Right lobe of liver (tissue), 6 donors: ENCODE results near the gene ACTN1. TPM values are rescaled to one million over a fixed set of nuclear protein-coding genes. Genes with fewer than 3 reads are reported as not detected.
A peak's percentile ranks its signal among the peaks of the same experiment; 100 is the strongest.

ENCODE experiments used
- ATAC-seq, 4 donors: fragments of 200-7000 bp; cut with Tn5 transposase; one replicate each; pipeline ENCODE4 v1.9.1; 2020; ENCODE audit warnings: mild to moderate bottlenecking in 4 of 4, moderate library complexity in 4 of 4
- DNase-seq, 3 donors: peaks; one replicate each; pipeline ENCODE4 v3.0.0-alpha.2; 2020
- H3K27ac ChIP-seq, 3 donors: fragments of 200-600 bp; one replicate each; pipeline ENCODE4 v1.8.0; 2022
- H3K27me3 ChIP-seq, 2 donors: fragments of 200-600 bp; one replicate each; pipeline ENCODE4 v1.8.0; 2022
- H3K36me3 ChIP-seq, 4 donors: fragments of 200-600 bp; sonication (generic) in 1 of 4; one replicate each; pipeline versions ENCODE4 v1.5.1 to v1.8.0; 2017 to 2022; ENCODE audit warnings: control low read depth in 1 of 4
- H3K4me1 ChIP-seq, 4 donors: fragments of 200-600 bp; sonication (generic) in 1 of 4; one replicate each; pipeline versions ENCODE4 v1.5.1 to v1.8.0; 2017 to 2022; ENCODE audit warnings: control low read depth in 1 of 4
- H3K4me3 ChIP-seq, 3 donors: fragments of 200-600 bp; one replicate each; pipeline ENCODE4 v1.8.0; 2022
- H3K9me3 ChIP-seq, 4 donors: fragments of 200-600 bp; sonication (generic) in 1 of 4; one replicate each; pipeline versions ENCODE4 v1.5.1 to v1.8.0; 2017 to 2022; ENCODE audit warnings: control low read depth in 1 of 4
- POLR2A ChIP-seq: fragments of 450-650 bp; IDR thresholded peaks from one replicate; pipeline ENCODE4 v1.6.1; 2017; ENCODE audit warnings: antibody characterized with exemption, mild to moderate bottlenecking
- WGBS: methylation state at CpG from one replicate; pipeline ENCODE4 v1.1.6; 2018; ENCODE audit warnings: low coverage, low lambda C conversion rate; ENCODE audit not compliant: insufficient coverage; ENCODE audit errors: missing lambda C conversion rate; 5-methylcytosine and 5-hydroxymethylcytosine counted together
- intact Hi-C, 2 donors: fragments of 100-400 bp; cut with DNase I; formaldehyde crosslinking; loops; one replicate each; pipeline versions ENCODE4 v1.11.2 to v1.14.1; 2022
- total RNA-seq, 6 experiments: library from RNA; depleted of rRNA in 2 of 6; stranded (reverse); fragments of >200 nt in 2 of 6; fragmentation: NEBNext Ultra II Directional in 3 of 6; extraction: Animal tissue kit (Norgen Biotek cat#: 25700) in 3 of 6; gene quantifications; one replicate each; pipeline versions ENCODE4 v1.1.0 to v1.2.4, GENCODE V29; 2016 to 2023
- TF ChIP-seq, protein P1 (sequence below), 4 donors: fragments of 200-600 bp in 3 of 4; fragments of 450-650 bp in 1 of 4; IDR thresholded peaks; one replicate each; pipeline versions ENCODE4 v1.5.1 to v1.8.0; 2016 to 2022; ENCODE audit warnings: antibody characterized with exemption in 4 of 4, mild to moderate bottlenecking in 2 of 4
- donor health status: DM: no; HTN: yes; CAD: no.
- donor health status: DM: no; HTN: no; CAD: no.
- donor health status: DM: no; HTN: no; CAD: no.
- donor health status: DM: no; HTN: yes; CAD: no.
- donor health status: DM: no; HTN: yes; CAD: no.

Gene ACTN1
- total RNA-seq, 6 experiments from 2014 or later = 53.1 to 145 (median 100) TPM

DNA sequence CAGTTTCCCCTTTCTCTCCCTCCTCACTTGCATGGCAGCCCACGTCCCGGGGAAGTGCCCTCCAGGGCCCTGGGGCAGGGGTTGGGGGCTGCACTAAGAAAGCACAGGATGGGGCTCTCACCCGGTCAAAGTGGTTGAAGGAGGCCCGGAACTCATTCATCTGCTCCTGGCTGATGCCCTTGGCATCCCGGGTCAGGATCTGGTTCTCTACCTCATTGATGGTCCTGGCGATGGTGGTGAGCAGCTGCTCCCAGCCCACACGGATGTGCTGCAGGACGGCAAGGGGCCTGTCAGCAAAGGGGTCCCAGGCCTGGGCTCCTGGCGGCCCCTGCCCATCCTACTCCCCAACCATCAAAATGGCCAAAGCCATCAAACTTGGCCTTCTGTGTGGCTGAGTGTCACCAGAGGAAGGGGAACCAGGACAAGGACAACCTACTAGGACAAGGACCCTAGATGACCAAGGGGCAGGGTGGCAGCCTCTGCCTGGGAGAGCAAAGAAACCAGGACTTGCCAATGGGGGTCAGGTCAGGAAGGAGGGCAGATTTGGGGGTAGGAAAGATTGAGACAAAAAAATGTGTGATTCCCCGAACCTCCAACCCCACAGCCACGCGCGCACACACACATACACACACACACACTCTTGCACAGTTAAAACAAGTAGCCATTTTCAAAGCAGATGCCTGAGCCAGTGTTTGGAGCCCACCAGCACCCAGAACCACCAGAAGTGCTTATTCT lies 99.1 kb downstream of the ACTN1 start:
- Histone ChIP-seq H3K9me3 (no peaks in the 10 kb centered on the region), H3K27me3 (no peaks in the 10 kb centered on the region), H3K4me3 (no peak overlapping the region), H3K36me3 (peaks cover 22 to 78% (median 43%) of the 10 kb centered on the region in 4 donors), H3K4me1 (peaks cover 0 to 13% (median 7%) of the 10 kb centered on the region in 4 donors), H3K27ac (no peak overlapping the region)
- TF ChIP-seq POLR2A = no peak
- TF ChIP-seq, protein P1, sequence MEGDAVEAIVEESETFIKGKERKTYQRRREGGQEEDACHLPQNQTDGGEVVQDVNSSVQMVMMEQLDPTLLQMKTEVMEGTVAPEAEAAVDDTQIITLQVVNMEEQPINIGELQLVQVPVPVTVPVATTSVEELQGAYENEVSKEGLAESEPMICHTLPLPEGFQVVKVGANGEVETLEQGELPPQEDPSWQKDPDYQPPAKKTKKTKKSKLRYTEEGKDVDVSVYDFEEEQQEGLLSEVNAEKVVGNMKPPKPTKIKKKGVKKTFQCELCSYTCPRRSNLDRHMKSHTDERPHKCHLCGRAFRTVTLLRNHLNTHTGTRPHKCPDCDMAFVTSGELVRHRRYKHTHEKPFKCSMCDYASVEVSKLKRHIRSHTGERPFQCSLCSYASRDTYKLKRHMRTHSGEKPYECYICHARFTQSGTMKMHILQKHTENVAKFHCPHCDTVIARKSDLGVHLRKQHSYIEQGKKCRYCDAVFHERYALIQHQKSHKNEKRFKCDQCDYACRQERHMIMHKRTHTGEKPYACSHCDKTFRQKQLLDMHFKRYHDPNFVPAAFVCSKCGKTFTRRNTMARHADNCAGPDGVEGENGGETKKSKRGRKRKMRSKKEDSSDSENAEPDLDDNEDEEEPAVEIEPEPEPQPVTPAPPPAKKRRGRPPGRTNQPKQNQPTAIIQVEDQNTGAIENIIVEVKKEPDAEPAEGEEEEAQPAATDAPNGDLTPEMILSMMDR (IDR thresholded peaks at IDR 0.05) = no peak
- 94% methylated on average over 3 of the region's 13 CpGs for WGBS
- DNase-seq = no peak
- no peak for ATAC-seq
- intact Hi-C loops = loop anchor here in 1 of 2 donors (10.0 kb wide), 1 partner anchor 225 kb away; no protein-coding TSS in a partner anchor

DNA sequence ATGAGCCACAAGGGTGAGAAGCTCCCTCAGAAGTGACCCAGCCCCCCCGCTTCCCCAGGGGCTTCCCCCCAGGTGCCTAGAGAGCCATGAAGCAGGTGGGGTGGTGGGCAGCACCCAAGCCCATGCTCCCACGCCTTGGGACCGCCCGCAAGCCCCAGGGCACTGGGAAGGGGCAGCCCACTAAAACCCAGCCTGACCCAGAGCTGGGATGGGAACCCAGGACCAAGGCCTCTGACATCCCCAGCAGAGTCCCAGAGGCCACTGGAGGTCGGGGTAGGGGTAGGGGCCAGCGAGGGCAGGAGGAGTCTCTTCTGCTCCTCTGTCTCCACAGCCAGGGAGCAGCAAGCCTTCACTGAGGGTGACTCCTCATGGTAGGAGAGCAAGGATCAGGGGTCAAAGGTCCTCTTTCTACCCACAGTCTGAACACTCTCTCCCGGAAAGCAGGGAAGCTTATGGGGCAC lies 99.8 kb downstream of the ACTN1 start:
- Histone ChIP-seq H3K9me3 (no peaks in the 10 kb centered on the region), H3K27ac (no peak overlapping the region), H3K4me3 (no peak overlapping the region), H3K27me3 (no peaks in the 10 kb centered on the region), H3K4me1 (peaks cover 0 to 8% (median 5%) of the 10 kb centered on the region in 4 donors), H3K36me3 (peaks cover 22 to 84% (median 43%) of the 10 kb centered on the region in 4 donors)
- WGBS = no CpG with 5 or more reads among the region's 7 CpGs
- TF ChIP-seq, protein P1 (IDR thresholded peaks at IDR 0.05) = no peak
- no peak for TF ChIP-seq POLR2A
- ATAC-seq (no peak), DNase-seq (no peak)
- intact Hi-C loops = loop anchor here in 1 of 2 donors (10.0 kb wide), 1 partner anchor 225 kb away; no protein-coding TSS in a partner anchor

DNA sequence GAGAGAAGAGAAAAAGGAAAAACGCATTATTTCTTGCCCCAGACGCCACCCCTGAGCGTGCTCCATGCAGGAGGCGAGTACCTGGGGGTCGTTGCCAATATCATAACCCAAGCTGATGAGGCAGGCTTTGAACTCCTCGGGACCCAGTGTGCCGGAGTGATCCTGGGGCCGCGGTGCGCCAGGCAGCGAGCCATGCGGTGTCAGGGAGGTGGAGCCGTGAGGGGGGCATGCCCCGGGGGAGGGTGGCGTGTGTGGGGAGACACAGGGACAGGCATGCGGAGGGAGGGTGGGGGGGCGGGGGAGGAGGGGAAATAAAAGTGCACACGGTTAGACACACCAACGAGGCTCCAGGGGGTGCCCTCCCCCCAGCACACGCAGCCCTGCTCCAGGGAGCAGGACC lies 100.2 kb downstream of the ACTN1 start:
- intact Hi-C loops = loop anchor here in 1 of 2 donors (10.0 kb wide), 1 partner anchor 226 kb away; no protein-coding TSS in a partner anchor
- H3K4me3 ChIP-seq = no peak overlapping the region
- DNase-seq (no peak), ATAC-seq (peak in 1 of 4 donors; percentile 8)
- H3K27me3 ChIP-seq = no peaks in the 10 kb centered on the region
- H3K4me1 ChIP-seq = peaks cover 0 to 5% (median 2%) of the 10 kb centered on the region in 4 donors
- H3K27ac ChIP-seq = no peak overlapping the region
- WGBS = 86% methylated on average over 14 of the region's 20 CpGs
- no peak for TF ChIP-seq POLR2A
- TF ChIP-seq, protein P1 (IDR thresholded peaks at IDR 0.05) = no peak
- H3K36me3 ChIP-seq = peaks cover 25 to 87% (median 43%) of the 10 kb centered on the region in 4 donors
- no peaks in the 10 kb centered on the region for H3K9me3 ChIP-seq

DNA sequence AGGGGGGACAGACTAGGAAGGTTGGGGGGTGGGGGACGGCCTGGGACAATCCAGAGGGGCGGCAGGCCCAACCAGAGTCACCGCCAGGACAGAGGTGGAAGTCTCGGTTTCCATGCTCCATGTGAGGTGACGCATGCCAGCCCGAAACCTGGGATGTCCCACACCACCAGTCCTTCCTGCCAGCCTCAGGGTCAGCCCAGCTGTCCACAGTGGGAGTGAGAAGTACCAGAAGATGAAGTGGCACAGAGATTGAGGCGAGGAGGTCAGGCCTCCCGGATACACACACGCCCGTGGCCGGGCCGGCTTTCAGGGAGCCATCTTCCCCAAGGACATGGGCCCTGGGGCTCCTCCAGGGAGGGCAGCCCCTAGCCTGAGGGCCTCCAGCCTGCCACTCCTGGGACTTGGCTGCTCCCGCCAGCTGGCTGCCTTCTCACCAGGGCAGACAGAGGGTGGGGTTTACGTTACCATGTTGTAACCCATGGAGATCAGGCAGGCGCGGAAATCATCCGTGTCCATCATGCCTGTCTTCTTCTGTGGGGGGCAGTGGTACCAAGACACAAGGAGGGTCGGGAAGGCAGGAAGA lies 101.0 kb downstream of the ACTN1 start:
- intact Hi-C loops = loop anchor here in 1 of 2 donors (10.0 kb wide), 1 partner anchor 227 kb away; no protein-coding TSS in a partner anchor
- ATAC-seq (no peak), DNase-seq (no peak)
- H3K27ac ChIP-seq = no peak overlapping the region
- H3K36me3 ChIP-seq = peaks cover 24 to 86% (median 41%) of the 10 kb centered on the region in 4 donors
- 86% methylated on average over 4 of the region's 18 CpGs for WGBS
- H3K4me1 ChIP-seq = peaks cover 0 to 4% (median 0%) of the 10 kb centered on the region in 4 donors
- H3K27me3 ChIP-seq = no peaks in the 10 kb centered on the region
- no peaks in the 10 kb centered on the region for H3K9me3 ChIP-seq
- H3K4me3 ChIP-seq = no peak overlapping the region
- TF ChIP-seq, protein P1 (IDR thresholded peaks at IDR 0.05) = no peak
- TF ChIP-seq POLR2A = no peak
